CD4-positive, alpha-beta T cell treated with Interleukin-1 beta for 1 hour (primary cell): ENCODE results near the gene NEK2.
A peak's percentile ranks its signal among the peaks of the same experiment; 100 is the strongest.
"Not testable (repeated sequence)": the region's sequence is repeated elsewhere in the genome, so short reads cannot be mapped to it uniquely, and the experiment has no call there.

ENCODE experiments used
- DNase-seq, 2 donors: peaks; one replicate each; pipeline ENCODE4 v3.0.0-alpha.2; 2020 to 2022

NEK2 gene

DNA sequence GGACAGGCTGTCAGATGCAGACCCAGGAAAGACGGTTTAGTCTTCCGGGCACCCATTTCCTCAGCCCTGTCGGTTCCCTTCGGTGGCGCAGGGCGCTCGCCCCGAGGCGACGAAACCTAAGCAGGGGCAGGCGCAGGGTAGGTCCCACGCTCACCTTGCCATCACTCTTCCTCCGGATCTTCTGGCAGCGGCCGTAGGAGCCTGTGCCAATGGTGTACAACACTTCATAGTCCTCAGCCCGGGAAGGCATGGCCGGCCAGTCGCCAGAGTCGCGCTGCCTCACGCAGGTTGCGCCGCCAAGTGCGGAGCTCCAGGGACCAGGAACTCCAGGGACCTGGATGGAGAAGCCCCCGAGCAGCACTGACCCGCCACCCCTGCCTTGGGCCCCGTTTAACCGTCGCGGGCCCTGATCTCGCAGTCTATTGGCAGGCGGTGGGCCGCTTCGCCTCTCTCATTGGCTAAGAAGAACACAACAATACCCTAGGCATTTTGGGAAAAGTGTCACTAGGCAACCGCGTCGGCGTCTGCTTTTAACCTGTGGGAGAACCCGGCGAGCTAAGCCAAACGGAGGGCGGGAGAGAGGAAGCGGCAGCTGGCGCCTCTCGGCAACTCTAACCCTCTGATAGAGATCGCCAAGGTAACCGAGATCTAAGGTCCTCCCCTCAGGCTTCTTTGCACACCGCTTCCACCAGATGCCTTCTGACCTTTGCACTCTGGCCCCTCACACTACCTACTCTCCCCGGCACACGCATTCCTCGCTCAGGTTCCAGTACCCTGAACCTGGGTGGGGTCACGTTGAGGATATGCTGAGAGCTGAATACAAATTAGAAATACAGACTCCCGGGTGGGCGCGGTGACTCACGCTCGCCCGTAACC, at the start of gene NEK2:
NEK2 (minus strand) TSS at position 392 of the 876 bp plus-strand sequence; CDS start at position 250, 142 bp downstream.
- peak; percentile 85 to 89 for DNase-seq

DNA sequence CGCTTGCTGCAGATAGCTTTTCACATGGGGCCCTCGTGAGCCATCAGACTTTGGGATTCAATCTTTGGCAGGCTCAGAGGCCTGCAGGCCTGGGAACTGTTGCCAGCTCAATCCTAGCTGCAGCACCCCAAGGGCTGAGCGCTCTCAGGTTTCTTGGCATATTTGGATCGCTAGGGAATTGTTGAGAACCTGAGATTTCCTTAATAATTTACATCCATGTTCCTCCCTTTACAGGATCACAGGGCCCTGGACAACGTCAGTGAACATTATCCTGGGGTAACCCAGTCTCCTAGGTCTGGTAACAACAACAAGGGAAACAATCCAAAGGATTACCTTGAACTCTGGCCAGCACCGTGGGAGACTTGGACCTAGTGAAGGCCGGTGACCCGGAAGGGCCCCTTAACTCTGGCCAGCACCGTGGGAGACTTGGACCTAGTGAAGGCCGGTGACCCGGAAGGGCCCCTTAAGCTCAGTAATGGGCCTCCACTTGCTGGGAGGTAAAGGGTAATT, 49.3 kb upstream of the NEK2 start:
- DNase-seq = no peak

DNA sequence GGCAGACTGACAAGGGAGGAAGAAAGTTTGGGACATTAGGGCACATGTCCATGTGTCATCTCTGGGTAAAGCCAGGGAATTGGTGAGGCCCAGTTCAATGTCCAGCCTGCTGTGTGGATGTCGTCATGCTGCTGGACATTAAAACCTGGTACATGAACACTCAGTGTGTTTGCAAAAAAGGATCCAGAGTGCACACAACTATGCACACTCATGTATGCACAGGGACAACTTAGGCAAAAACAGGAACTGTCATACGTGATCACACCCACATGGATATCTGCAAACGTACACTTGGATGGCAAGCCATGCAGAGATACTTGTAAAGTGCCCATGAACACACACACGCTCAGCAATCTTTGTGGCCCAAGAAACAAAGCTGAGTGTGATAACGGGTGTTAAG, 47.9 kb upstream of the NEK2 start:
- DNase-seq = no peak

DNA sequence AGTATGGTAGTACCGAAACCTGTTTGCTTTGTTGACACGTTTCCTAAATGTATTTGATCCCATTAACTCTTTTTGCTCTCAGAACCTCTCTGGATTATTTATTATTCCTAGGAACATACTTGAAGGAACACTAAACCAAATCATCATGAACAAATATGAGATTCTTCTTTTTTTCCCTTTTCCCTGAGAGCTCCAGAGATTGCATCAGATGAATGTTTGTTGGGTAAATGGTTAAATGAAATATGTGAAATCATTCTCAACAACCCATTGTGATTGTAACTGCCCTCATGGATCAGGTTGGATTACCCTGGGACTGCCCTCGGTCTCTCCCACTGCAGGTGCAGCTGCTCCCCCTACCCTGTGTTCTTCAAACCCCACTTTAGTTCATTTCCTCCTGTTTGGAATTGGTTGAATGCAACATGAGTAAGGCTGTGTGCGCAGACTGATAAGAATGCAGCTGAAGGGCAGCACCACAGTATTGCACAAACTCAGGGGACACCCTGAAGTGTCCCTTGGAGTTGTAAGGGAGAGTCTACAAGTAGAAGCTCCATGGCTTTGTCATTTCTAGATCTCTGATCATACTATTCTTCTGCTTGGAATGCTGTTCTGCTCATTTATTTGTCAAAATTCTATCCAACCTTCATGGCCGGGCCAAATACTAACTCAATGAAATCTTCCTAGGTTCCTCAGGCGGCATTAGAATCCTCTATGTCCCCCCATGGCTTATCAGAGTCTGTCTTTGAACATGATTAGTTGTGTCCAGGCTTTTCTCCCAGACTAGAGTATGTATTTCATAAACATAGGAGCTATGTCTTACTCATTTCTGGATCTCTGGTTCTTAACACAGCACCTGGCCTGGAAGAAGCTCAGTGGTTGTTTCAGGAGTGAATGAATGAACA, 47.1 kb upstream of the NEK2 start:
- no peak for DNase-seq

DNA sequence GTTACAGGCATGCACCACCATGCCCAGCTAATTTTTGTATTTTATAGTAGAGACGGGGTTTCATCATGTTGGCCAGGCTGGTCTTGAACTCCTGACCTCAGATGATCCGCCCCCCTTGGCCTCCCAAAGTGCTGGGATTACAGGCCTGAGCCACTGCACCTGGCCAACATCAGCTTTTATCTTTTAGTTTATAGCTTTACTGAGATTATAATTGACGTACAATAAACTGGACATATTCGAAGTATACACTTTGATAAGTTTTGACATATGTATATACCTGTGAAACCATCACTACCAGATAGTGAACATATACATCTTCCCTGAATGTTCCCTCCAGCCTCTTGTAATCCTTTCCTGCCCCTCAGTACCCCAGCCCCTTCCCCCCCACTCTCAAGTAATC, 41.1 kb upstream of the NEK2 start:
- DNase-seq = not testable (repeated sequence)

DNA sequence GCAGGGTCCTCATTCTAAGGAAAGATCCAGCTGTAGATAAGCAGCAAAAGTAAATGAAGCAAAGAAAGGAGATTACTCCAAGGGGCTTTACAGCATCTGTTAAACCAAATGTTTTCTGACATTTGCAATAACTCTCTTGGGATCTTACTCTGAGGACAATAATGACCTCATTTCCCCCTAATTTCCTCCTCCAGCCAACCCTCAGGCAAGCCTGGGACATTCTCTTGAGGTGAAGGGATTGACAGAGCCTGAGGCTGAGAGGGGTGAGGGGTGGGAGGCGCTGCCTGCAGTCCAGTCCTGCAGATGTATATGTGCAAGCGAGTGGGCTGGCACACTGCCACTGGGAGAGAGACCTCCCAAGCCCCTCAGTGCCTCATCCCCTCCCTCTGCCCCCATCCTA, 40.5 kb upstream of the NEK2 start:
- DNase-seq = no peak

DNA sequence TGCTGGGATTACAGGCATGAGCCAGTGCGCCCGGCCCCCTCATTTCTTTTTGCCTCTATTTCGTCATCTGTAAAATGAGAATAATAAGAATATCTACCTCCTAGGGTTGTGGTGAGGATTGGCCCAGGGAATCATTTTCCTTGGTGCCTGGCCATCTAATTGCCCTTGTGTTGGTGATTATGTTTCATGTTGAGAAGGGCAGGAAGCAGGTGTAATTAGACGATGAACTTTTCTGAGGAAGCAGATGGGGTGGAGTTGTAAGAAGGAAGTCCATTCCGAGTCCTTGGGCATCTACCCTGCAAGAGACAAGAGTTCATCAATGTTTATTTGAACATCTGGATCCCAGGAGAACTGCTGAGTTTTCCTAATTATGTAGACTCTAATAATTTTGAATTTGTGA, 38.7 kb upstream of the NEK2 start:
- no peak for DNase-seq

DNA sequence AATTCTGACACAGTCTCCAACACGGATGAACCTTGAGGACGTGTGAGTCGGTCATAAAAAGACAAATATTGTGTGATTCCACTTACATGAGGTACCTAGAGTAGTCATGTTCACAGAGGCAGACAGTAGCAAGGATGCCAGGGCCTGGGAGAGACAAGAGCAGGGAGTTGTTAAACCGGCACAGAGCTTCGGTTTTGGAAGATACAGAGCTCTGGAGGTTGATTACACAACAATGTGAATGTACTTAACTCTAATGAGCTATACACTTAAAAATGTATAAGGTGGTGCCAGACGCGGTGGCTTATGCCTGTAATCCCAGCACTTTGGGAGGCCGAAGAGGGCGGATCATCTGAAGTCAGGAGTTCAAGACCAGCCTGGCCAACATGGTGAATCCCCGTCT, 37.8 kb upstream of the NEK2 start:
- no peak for DNase-seq

DNA sequence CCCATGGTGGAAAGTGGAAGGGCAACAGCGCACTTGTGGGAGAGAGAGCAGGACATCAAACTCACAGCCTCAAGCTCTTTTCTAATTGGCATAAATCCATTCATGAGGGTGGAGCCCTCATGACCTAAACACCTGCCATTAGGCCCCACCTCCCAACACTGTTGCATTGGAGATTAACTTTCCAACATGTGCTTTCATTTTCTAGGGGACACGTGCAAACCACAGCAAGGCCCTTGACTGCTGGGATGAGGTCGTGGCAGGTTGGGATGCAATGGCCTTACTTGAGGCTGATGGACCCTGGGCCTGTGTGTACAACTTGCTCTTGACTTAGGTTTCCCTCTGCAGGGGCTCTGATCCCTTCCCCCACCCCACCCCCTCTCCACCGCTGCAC, 35.9 kb upstream of the NEK2 start:
- no peak for DNase-seq

DNA sequence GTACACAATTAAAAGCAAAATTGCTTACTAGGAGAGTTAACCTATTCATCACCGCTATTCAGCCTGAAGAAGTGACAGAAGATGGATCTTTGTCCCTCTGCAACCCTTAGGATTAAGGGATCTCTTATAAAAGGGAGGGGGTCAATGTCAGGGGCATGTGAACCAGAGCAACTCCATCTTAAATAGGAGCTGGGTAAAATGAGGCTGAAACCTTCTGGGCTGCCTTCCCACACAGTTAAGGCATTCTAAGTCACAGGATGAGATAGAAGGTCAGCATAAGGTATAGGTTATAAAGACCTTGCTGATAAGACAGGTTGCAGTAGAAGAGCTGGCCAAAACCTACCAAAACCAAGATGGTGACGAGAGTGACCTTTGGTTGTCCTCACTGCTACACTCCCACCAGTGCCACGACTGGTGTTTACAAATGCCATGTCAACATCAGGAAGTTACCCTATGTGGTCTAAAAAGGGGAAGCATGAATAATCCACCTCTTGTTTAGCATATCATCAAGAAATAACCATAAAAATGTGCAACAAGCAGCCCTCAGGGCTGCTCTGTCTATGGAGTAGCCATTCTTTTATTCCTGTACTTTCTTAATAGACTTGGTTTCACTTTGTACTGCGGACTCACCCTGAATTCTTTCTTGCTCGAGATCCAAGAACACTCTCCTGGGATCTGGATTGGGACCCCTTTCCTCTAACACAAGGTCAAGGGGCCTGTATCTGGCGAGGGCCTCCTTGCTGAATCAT, 35.3 kb upstream of the NEK2 start:
- no peak for DNase-seq

DNA sequence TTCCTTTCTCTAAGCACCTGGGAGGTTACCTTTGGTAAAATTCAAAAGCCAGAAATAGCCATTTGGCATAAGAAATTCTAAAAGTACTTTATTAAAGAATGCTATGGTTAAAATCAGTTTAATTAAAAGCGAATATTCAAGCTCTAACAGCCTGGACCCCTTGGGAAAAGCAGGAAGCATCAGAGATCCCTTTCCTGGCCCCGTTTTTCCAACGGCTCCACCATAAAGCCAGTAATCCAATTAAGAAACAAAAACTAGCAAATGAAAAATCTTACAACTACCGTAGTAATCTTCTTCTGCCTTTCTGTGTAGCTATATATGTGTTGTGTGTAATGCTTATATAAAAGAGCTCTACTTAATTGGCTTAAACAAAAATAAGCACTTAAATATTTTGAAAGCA, 33.5 kb upstream of the NEK2 start:
- no peak for DNase-seq

DNA sequence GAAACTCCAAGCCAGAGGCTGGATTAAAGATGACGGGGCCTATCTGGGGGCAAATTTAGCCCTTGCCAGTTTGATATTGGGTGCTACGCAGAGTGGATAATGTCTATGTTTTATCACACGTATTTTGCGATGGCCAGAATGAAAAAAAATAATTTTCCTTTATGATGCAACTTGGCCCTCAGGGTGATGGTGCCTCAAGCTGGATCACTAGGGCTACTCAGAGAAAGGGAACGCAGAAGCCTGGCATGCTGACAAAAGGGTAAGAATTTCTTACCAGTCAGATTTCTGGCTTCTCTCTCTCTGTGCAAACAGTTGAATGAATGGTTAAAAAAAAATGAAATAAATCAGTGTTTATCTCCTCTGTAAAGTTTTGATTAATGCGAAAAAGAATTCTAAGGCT, 32.6 kb upstream of the NEK2 start:
- no peak for DNase-seq

DNA sequence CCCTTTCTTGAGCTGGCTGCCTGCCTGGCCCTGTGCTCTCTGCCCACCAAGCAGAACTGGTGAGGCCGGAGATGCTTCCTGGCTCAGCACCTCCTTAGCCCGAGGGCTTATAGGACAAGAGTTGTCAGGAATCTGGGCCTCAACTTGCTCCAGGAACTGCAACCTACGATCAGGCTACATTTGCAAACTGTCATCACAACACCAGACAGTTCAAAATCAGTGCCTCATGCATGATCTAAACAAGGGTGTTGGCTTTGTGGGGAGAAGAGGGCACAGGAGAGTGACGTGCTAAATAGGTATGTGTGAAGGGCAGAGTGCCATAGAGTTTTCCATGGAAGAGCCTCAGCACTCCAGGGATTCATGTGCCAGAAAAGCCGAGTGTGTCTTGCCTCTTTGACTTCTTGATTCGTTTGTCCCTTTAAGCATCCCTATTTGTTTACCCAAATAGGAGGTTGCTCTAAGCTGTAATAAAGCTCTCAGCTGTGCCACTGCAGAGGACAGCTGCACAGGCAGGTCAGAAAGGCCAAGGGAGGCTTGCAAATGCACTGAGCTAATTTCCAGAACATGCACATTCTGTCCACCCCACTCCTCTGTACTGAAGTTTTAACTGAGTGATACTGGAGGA, 30.2 kb upstream of the NEK2 start:
- DNase-seq = no peak

DNA sequence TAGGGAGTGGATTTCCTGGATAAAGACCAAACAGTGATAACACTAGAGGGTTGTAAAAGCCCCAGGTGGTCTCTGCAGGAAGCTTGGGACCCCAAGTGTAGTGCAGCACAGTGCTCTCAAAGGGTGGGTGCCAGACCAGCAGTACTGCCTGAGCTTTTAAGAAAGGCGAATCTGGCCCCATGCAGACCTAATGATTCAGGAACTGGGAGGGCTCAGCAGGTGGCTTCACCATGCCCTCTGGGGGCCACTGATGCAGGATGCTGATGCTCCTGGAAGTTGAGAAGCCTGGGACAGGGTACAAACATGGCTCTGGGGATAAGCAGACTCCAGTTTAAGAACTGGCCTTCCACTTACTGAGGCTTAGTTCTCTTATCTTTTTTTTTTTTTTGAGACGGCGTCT, 29.1 kb upstream of the NEK2 start:
- no peak for DNase-seq

DNA sequence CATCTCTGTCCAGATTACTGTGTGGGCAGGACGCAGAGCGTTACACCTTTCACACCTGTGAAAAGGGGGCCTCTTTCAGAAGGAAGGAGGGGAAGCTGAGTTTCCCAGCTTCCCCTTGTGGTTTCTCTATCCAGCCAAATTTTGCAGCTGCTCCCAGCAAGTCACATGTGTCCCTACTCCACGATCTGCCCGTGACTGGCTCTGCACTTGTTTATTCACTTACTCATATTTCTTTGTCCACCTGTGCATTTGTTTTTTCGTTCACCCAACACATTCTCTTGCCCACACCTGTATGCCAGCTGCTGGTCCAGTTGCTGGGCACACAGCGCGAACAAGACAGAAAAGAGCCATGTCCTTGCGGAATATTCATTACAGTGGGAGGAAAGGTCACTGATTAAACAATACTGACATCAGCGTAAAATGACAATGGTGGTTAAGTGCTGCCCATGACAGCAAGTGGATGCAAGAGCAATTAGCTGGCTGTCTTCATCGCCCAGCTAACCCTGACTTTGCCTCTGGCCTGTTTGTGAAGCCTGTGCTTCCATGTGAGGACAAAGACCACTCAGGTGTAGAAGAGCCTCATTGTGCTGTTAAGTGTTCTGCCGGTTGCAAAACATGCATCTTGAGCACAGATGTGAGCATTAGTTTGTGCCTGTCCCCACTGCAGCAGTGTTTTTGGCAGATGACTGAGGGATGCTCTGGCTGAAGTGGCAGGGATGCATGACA, 28.6 kb upstream of the NEK2 start:
- DNase-seq = no peak

DNA sequence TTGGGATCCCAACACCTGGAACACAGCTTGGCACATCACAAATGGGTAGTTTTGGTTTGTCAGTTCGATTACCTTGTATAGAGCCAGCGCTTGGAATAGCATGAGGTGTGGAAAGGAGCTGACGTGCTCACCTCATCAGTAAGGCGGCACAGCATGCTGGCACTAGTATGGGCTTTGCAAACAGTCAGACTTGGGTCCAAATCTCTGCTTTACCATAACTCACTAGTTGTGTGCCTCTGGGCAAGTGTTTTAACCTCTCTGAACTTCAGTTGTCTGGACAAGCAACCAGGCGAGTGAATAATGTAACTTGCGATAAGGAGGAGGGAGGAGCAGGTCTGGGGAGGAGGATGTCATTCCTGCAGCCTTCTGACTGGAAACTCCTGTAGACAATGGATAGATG, 26.3 kb upstream of the NEK2 start:
- DNase-seq = no peak

DNA sequence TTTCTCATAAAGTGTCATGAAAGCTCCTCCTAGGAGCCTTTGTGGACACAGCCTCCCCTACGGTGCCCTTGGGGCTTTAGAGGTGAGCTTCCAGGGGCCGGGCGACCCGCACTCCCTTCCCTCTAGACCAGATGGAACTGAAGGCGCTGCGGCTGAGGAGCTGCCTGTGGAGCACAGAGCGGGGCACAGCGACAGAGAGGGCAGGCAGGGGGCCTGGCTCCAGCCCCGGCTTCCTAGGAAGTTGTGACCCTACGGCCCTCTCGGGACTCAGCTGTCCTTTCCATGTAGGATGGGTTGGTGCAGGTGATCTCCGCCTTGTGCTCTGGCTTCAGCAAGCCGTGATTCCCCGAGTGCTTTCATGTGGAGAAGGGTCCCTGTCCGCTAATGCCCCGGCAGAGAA, 23.6 kb upstream of the NEK2 start:
- DNase-seq = no peak

DNA sequence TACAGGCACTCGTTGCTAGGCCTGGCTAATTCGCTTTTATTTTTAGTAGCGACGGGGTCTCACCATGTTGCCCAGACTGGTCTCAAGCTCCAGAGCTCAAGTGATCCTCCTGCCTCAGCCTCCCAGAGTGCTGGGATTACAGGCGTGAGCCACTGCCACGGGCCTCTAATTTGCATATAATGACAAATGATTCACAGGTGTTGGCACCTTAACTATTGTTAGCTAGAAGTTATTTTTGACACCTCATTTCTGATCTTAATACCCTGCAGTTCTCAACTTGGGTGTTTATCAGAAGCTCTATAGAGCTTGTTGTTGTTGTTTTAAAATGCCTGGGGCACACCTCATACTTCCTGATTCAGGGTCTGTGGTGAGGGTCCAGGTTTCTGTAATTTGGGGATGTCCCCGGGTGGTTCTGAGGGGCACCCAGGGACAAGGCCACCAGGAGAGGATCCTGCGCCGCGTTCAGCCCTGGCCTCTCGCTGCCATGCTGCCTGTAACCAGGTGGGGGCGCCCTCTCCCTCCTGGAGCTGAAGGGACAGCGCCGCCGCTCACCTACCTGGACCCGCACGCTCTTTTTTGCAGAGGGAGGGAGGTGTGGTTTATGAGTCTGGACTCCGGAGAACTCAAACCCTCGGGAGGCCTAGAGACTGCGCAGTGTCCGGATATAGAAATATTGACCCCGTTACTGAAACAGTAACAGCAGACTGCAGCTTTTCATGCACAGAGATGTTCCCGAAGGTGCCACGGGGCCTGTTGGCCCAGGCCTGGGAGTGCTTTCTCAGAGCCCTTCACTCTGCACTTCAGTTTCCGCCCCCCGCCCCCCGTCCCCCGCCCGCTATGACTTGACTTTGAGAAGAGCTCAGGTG, 23.0 kb upstream of the NEK2 start:
- peak; percentile 72 to 81 for DNase-seq

DNA sequence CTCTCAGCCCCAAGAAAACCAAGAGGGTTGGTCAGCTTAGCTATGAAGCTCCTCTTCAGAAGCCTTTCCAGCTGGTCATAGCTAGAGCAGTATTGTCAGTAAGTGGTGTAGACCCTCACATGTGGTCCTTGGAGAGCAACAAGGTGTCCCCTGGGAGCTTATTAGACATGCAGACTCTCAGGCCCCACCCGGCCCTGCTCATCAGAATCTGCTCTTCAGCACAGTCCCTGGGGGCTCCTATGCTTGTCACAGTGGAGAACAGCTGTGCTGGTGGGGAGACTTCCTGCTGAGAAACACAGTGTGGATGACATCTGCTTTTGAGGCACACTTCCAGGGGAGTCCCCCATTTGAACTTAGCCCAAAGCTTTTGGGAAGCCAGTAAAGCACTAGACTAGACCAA, 21.9 kb upstream of the NEK2 start:
- DNase-seq = peak in 1 of 2 donors; percentile 70

DNA sequence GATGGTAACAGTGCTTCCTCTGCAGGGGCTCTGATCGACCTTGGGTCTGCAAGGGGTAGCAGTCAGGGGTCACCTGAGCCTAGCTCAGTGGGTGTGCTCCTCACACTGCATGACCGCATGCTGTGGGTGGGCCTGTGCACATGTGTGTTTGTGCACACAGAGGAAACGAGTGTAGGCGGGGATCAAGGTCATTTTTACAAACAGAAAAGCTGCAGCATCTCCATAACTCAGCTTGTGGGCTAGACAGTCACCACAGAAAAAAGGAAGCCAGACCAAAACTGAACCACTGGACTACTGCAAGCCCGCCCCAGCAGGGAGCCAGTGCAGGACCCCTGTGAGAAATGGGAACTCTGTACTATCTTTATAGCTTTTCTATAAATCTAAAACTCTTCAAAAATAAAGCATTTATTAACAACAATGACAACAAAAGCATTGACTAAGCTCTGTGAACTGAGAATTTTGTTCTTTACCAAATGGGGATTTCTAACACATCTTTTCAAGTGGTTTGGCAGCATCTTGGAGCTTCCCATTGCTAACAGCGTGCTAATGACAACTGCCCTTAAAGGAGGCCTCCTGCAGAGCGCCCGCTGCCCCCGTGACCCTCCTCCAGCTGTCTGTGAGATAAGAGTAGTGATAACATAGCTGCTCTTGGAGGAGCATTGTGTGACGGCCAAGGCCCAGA, 19.9 kb upstream of the NEK2 start:
- no peak for DNase-seq
